Spleen (tissue), 11 donors: Measurements from ENCODE around the gene ZSWIM8. TPM values are rescaled to one million over a fixed set of nuclear protein-coding genes. Genes with fewer than 3 reads are reported as not detected.

Source experiments
- DNase-seq: peaks from one replicate; pipeline ENCODE4 v3.0.0-alpha.2; 2020
- H3K27ac ChIP-seq, 8 donors: fragments of 200-600 bp; sonication (generic) in 7 of 8; 1 replicate in 4 of 8; 2 replicates in 4 of 8; pipeline versions ENCODE4 v1.5.0 to v1.8.0; 2016 to 2021; ENCODE audit warnings: inconsistent platforms in 4 of 8, mild to moderate bottlenecking in 4 of 8, moderate library complexity in 1 of 8
- H3K27me3 ChIP-seq, 7 donors: fragments of 200-600 bp; sonication (generic) in 6 of 7; replicated peaks in 1 of 7; 1 replicate in 4 of 7; 2 replicates in 3 of 7; pipeline versions ENCODE4 v1.5.0 to v1.8.0; 2016 to 2021; ENCODE audit warnings: inconsistent platforms in 3 of 7, mild to moderate bottlenecking in 1 of 7
- H3K36me3 ChIP-seq, 6 donors: fragments of 200-600 bp; sonication (generic) in 5 of 6; 1 replicate in 4 of 6; 2 replicates in 2 of 6; pipeline versions ENCODE4 v1.5.0 to v1.8.0; 2016 to 2021; ENCODE audit warnings: inconsistent platforms in 2 of 6
- H3K4me1 ChIP-seq, 6 donors: fragments of 200-600 bp; sonication (generic) in 5 of 6; 1 replicate in 3 of 6; 2 replicates in 3 of 6; pipeline versions ENCODE4 v1.5.0 to v1.8.0; 2016 to 2021; ENCODE audit warnings: inconsistent platforms in 3 of 6
- H3K4me3 ChIP-seq, 8 donors: fragments of 200-600 bp; sonication (generic) in 7 of 8; 1 replicate in 4 of 8; 2 replicates in 4 of 8; pipeline versions ENCODE4 v1.5.0 to v1.8.0; 2016 to 2021; ENCODE audit warnings: inconsistent platforms in 4 of 8, mild to moderate bottlenecking in 4 of 8, moderate library complexity in 2 of 8
- H3K9me3 ChIP-seq, 8 donors: fragments of 200-600 bp; sonication (generic) in 7 of 8; 1 replicate in 4 of 8; 2 replicates in 4 of 8; pipeline versions ENCODE4 v1.5.0 to v1.8.0; 2016 to 2021; ENCODE audit warnings: inconsistent platforms in 4 of 8
- CTCF ChIP-seq, 11 experiments: fragments of 200-600 bp in 7 of 11; fragments of 450-650 bp in 4 of 11; sonication (generic) in 4 of 11; IDR thresholded peaks in 8 of 11; conservative IDR thresholded peaks in 3 of 11; 1 replicate in 7 of 11; 2 replicates in 4 of 11; pipeline versions ENCODE4 v1.4.0 to v1.8.0; 2016 to 2021; ENCODE audit warnings: antibody characterized with exemption in 11 of 11, inconsistent platforms in 4 of 11, mild to moderate bottlenecking in 1 of 11
- POLR2A ChIP-seq, 3 donors: fragments of 450-650 bp; IDR thresholded peaks; one replicate each; pipeline ENCODE4 v1.5.1; 2017; ENCODE audit warnings: antibody characterized with exemption in 3 of 3, mild to moderate bottlenecking in 1 of 3
- POLR2AphosphoS5 ChIP-seq, 3 donors: sonication (generic); formaldehyde crosslinking; IDR thresholded peaks; one replicate each; pipeline ENCODE4 v1.5.1; 2017; ENCODE audit warnings: antibody characterized with exemption in 3 of 3
- WGBS, 5 donors: extraction: QIAGEN DNeasy Blood & Tissue Kit in 3 of 5; methylation state at CpG; one replicate each; pipeline versions ENCODE4 v1.1.5 to v1.1.7; 2013 to 2018; 5-methylcytosine and 5-hydroxymethylcytosine counted together
- intact Hi-C: fragments of 100-400 bp; cut with DNase I; formaldehyde crosslinking; loops from one replicate; pipeline ENCODE4 v1.15.0; 2023; ENCODE audit warnings: low total_unique reads
- polyA plus RNA-seq, 3 donors: library from polyadenylated mRNA; stranded (reverse); fragments of 200-250 nt; gene quantifications; one replicate each; pipeline ENCODE4 v1.2.1, GENCODE V29; 2013
- total RNA-seq, 7 donors: library from RNA; depleted of rRNA in 3 of 7; stranded (reverse); fragments of >200 nt in 3 of 7; fragmentation: NEBNext Ultra II Directional in 4 of 7; extraction: Animal tissue kit (Norgen Biotek cat#: 25700) in 4 of 7; gene quantifications; one replicate each; pipeline versions ENCODE4 v1.1.0 to v1.2.1, GENCODE V29; 2016 to 2021
- donor health status: healthy with polysubstance abuse.
- donor health status: DM: no; HTN: no; CAD: no; lungs with moderate emphysema.
- donor health status: DM: no; HTN: no; CAD: no.
- donor health status: Bipolar disorder and iron deficiency.
- donor health status: healthy.
- donor health status: DM: no; HTN: no; CAD: no.
- donor health status: DM: yes; HTN: yes; CAD: no.

ZSWIM8 gene
- total and polyA plus RNA-seq, 10 donors: 51.5 to 141 (median 119) TPM

DNA sequence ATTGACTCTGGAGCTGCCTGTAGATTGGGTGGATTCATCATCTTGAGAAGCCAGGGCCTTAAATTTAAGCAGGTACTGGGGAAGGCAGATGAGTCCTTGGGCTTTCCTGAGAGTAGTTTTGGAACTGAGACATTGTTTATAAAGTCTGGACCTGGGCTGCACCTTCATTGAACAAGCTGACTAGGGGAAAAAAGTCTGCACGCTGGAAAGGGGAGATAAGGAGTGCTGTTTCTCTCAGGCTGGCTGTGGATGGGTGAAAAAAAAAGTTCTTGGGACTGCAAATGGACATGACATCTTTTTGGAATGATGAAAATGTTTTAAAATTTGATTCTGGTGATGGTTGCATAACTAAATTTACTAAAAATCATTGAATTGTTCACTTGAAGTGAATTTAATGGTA is 29.2 kb upstream of the ZSWIM8 start:
- H3K27me3 ChIP-seq: no peaks in the 10 kb centered on the region
- 80 to 86% (median 83%) methylated on average over 1 of the region's 1 CpG for whole genome bisulfite sequencing, 5 donors
- intact Hi-C loops: no loop called here
- no peaks in the 10 kb centered on the region for H3K9me3 ChIP-seq
- TF ChIP-seq POLR2AphosphoS5 (IDR thresholded peaks at IDR 0.05): no peak
- no peak for TF ChIP-seq CTCF (IDR thresholded peaks at IDR 0.05 in 8 of 11, conservative IDR thresholded peaks at IDR 0.05 in 3 of 11)
- TF ChIP-seq POLR2A (IDR thresholded peaks at IDR 0.05): no peak
- peaks cover 11 to 100% (median 68%) of the 10 kb centered on the region in 6 donors for H3K36me3 ChIP-seq
- H3K27ac ChIP-seq: no peak overlapping the region
- no peak overlapping the region for H3K4me3 ChIP-seq
- H3K4me1 ChIP-seq: peaks cover 3 to 37% (median 21%) of the 10 kb centered on the region in 6 donors
- DNase-seq: no peak

DNA sequence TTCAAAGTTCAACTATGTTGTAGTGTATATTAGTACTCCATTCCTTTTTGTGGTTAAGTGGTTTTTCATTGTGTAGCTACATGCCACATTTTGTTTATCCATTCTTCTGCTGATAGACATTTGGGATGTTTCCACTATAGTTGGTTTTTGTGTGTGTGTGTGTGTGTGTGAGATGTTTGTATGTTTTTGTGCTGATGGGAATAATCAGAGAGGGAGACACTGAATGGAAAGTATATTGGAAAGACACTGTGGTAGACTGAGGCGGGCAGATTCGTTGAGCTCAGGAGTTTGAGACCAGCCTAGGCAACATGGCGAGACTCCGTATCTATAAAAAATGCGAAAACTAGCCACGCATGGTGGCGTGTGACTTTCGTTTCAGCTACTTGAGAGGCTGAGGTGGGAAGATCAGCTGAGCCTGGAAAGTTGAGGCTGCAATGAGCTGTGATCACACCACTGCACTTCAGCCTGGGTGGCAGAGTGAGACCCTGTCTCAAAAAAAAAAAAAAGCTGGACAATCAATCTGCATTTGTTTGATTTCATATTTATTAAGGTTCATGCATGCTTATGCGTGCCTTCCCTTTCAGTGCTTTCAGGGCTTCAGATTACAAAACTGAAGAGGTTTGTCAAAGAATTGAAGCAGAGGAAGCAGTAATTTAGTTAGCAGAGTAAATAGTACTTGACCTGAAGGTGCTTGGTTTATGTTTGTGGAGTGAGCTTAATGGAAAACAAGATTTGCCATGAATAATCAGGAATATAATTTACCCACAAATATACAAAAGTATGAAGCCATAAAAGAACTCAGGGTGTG is 26.5 kb upstream of the ZSWIM8 start:
- Histone ChIP-seq H3K4me3 (peak overlapping the region in 1 of 8 donors; percentile 2), H3K36me3 (peaks cover 12 to 100% (median 68%) of the 10 kb centered on the region in 6 donors), H3K27me3 (no peaks in the 10 kb centered on the region), H3K27ac (peak overlapping the region in 7 of 8 donors; percentile 23 to 79 (median 74)), H3K9me3 (no peaks in the 10 kb centered on the region), H3K4me1 (peaks cover 3 to 62% (median 28%) of the 10 kb centered on the region in 6 donors)
- TF ChIP-seq POLR2A (IDR thresholded peaks at IDR 0.05) (no peak), POLR2AphosphoS5 (IDR thresholded peaks at IDR 0.05) (no peak)
- no peak for DNase-seq
- intact Hi-C loops: no loop called here
- 67 to 80% (median 71%) methylated on average over 9 of the region's 9 CpGs for WGBS, 5 donors

- intact Hi-C loops: no loop called here
- peak overlapping the region in 2 of 8 donors; percentile 2 for H3K4me3 ChIP-seq
- peaks cover 3 to 63% (median 28%) of the 10 kb centered on the region in 6 donors for H3K4me1 ChIP-seq
- TF ChIP-seq POLR2AphosphoS5 (IDR thresholded peaks at IDR 0.05): peak; percentile 49 to 63 (median 50)
- TF ChIP-seq POLR2A (IDR thresholded peaks at IDR 0.05): no peak
- peaks cover 12 to 100% (median 68%) of the 10 kb centered on the region in 6 donors for H3K36me3 ChIP-seq
- no peaks in the 10 kb centered on the region for H3K9me3 ChIP-seq
- 49 to 74% (median 70%) methylated on average over 5 of the region's 5 CpGs for WGBS, 5 donors
- H3K27ac ChIP-seq: peak overlapping the region; percentile 32 to 79 (median 71)
- DNase-seq: peak; percentile 89
- H3K27me3 ChIP-seq: no peaks in the 10 kb centered on the region
Measured at GRCh38 chr10:73759512-73760115, 25.8 kb upstream of the ZSWIM8 start.

- 95 to 100% (median 100%) methylated on average over 1 of the region's 1 CpG for WGBS, 5 donors
- Histone ChIP-seq H3K36me3 (peaks cover 12 to 100% (median 77%) of the 10 kb centered on the region in 6 donors), H3K4me1 (peaks cover 3 to 63% (median 28%) of the 10 kb centered on the region in 6 donors), H3K4me3 (no peak overlapping the region), H3K27ac (peak overlapping the region in 3 of 8 donors; percentile 77 to 79 (median 77)), H3K27me3 (no peaks in the 10 kb centered on the region), H3K9me3 (no peaks in the 10 kb centered on the region)
- intact Hi-C loops: no loop called here
- no peak for DNase-seq
- no peak for TF ChIP-seq CTCF (IDR thresholded peaks at IDR 0.05 in 8 of 11, conservative IDR thresholded peaks at IDR 0.05 in 3 of 11)
Measured at GRCh38 chr10:73761781-73762180, 23.6 kb upstream of the ZSWIM8 start.

DNA sequence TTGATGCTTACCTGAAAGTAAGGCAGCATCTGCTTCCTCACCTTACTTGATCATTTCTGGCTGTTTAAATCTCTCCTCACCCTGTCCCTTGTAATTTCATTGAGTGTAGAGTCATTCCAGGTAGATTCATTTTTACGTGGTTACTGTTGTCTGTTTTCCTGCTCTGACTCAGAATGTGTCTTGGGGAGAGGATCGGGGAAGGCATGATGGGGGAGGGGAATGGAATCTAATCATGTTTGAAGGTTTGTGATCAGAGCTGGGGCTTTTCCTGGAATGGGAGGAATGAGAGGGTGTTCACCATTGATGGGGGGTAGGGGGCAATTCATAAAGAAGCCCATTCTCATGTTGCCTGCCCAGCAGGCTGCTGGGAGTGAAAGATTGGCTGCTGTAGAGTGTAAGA is 22.5 kb upstream of the ZSWIM8 start:
- Histone ChIP-seq H3K9me3 (no peaks in the 10 kb centered on the region), H3K4me3 (no peak overlapping the region), H3K27me3 (no peaks in the 10 kb centered on the region), H3K36me3 (peaks cover 12 to 100% (median 88%) of the 10 kb centered on the region in 6 donors), H3K27ac (peak overlapping the region in 4 of 8 donors; percentile 19 to 34 (median 28)), H3K4me1 (peaks cover 3 to 65% (median 27%) of the 10 kb centered on the region in 6 donors)
- WGBS, 5 donors: 62 to 81% (median 65%) methylated on average over 2 of the region's 2 CpGs
- DNase-seq: no peak
- intact Hi-C loops: no loop called here
- TF ChIP-seq POLR2AphosphoS5 (IDR thresholded peaks at IDR 0.05): no peak
- no peak for TF ChIP-seq POLR2A (IDR thresholded peaks at IDR 0.05)
- no peak for TF ChIP-seq CTCF (IDR thresholded peaks at IDR 0.05 in 8 of 11, conservative IDR thresholded peaks at IDR 0.05 in 3 of 11)
